ENCODE measurements around the gene MAGIX. TPM values are rescaled to one million over a fixed set of nuclear protein-coding genes. Genes with fewer than 3 reads are reported as not detected.
"Not testable (repeated sequence)": the region's sequence is repeated elsewhere in the genome, so short reads cannot be mapped to it uniquely, and the experiment has no call there.

The MAGIX gene
- total and polyA plus RNA-seq, 10 donors = 0.89 to 4.3 (median 1.4) TPM

- 86 to 100% (median 95%) methylated on average over 1 of the region's 1 CpG for WGBS, 5 donors
Measured at GRCh38 chrX:49133759-49134158, 28.8 kb upstream of the MAGIX start.

GRCh38 chrX:49137492-49137891, 25.1 kb upstream of the MAGIX start:
- Histone ChIP-seq H3K27ac (no peak overlapping the region), H3K4me3 (no peak overlapping the region), H3K9me3 (peaks cover 0 to 49% (median 28%) of the 10 kb centered on the region in 8 donors), H3K4me1 (no peaks in the 10 kb centered on the region), H3K36me3 (peaks cover 0 to 10% (median 0%) of the 10 kb centered on the region in 6 donors), H3K27me3 (replicated peaks in 1 of 7) (no peaks in the 10 kb centered on the region)
- WGBS, 5 donors = 77 to 100% (median 89%) methylated on average over 1 of the region's 1 CpG
- DNase-seq = no peak
- intact Hi-C loops (cut with DNase I; ENCODE audit: low total_unique reads) = no loop called here
- no peak for TF ChIP-seq POLR2AphosphoS5 (IDR thresholded peaks at IDR 0.05)
- no peak for TF ChIP-seq POLR2A (IDR thresholded peaks at IDR 0.05)
- TF ChIP-seq CTCF (IDR thresholded peaks at IDR 0.05 in 8 of 11, conservative IDR thresholded peaks at IDR 0.05 in 3 of 11) = no peak

More at GRCh38 chrX:49133759-49134158, 28.8 kb upstream of the MAGIX start:
- H3K36me3 ChIP-seq = no peaks in the 10 kb centered on the region
- H3K4me1 ChIP-seq = no peaks in the 10 kb centered on the region
- no peak overlapping the region for H3K27ac ChIP-seq
- peaks cover 0 to 15% (median 3%) of the 10 kb centered on the region in 8 donors for H3K9me3 ChIP-seq
- H3K4me3 ChIP-seq = no peak overlapping the region
- DNase-seq = no peak
- no peak for TF ChIP-seq POLR2A (IDR thresholded peaks at IDR 0.05)
- TF ChIP-seq POLR2AphosphoS5 (IDR thresholded peaks at IDR 0.05) = no peak
- TF ChIP-seq CTCF (IDR thresholded peaks at IDR 0.05 in 8 of 11, conservative IDR thresholded peaks at IDR 0.05 in 3 of 11) = no peak
- H3K27me3 ChIP-seq (replicated peaks in 1 of 7) = no peaks in the 10 kb centered on the region
- intact Hi-C loops (cut with DNase I; ENCODE audit: low total_unique reads) = no loop called here

DNA sequence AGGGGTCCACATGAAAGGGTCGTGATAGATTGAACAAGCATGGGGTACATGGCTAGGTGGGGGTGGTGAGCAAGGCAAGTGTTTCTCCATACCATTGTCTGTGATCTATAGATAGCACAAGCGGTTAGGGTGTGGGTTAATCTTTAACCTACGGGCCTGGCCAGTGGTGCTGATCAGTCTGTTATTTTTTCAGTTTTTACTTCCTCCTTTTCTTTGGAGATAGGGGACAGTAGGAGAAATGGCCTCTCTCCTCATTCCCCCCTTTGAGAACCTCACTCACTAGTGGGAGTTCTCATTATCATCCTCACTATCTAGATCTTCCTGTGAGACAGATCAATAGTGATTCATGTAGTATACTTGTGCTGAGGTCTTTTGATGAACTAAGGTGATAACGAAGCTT, 22.8 kb upstream of the MAGIX start:
- WGBS, 5 donors = 75 to 91% (median 86%) methylated on average over 4 of the region's 4 CpGs
- DNase-seq = no peak
- H3K27me3 ChIP-seq (replicated peaks in 1 of 7) = no peaks in the 10 kb centered on the region
- no peaks in the 10 kb centered on the region for H3K4me1 ChIP-seq
- no peak overlapping the region for H3K27ac ChIP-seq
- peaks cover 0 to 10% (median 0%) of the 10 kb centered on the region in 6 donors for H3K36me3 ChIP-seq
- intact Hi-C loops (cut with DNase I; ENCODE audit: low total_unique reads) = no loop called here
- TF ChIP-seq POLR2AphosphoS5 (IDR thresholded peaks at IDR 0.05) = no peak
- TF ChIP-seq CTCF (IDR thresholded peaks at IDR 0.05 in 8 of 11, conservative IDR thresholded peaks at IDR 0.05 in 3 of 11) = no peak
- TF ChIP-seq POLR2A (IDR thresholded peaks at IDR 0.05) = no peak
- H3K9me3 ChIP-seq = peaks cover 0 to 49% (median 28%) of the 10 kb centered on the region in 8 donors
- H3K4me3 ChIP-seq = no peak overlapping the region

GRCh38 chrX:49142264-49142663, 20.3 kb upstream of the MAGIX start:
- peaks cover 0 to 49% (median 28%) of the 10 kb centered on the region in 8 donors for H3K9me3 ChIP-seq
- peak in 6 of 11 experiments; percentile 15 to 39 (median 33) for TF ChIP-seq CTCF (IDR thresholded peaks at IDR 0.05 in 8 of 11, conservative IDR thresholded peaks at IDR 0.05 in 3 of 11)
- H3K27ac ChIP-seq; intact Hi-C loops (cut with DNase I; ENCODE audit: low total_unique reads); H3K4me1 ChIP-seq; DNase-seq; H3K4me3 ChIP-seq; H3K27me3 ChIP-seq (replicated peaks in 1 of 7); H3K36me3 ChIP-seq: not testable (repeated sequence)
- 45 to 60% (median 52%) methylated on average over 7 to 9 of the region's 9 CpGs for WGBS, 5 donors

GRCh38 chrX:49143154-49143553, 19.4 kb upstream of the MAGIX start:
- H3K27me3 ChIP-seq (replicated peaks in 1 of 7); H3K4me3 ChIP-seq; DNase-seq; H3K36me3 ChIP-seq; H3K27ac ChIP-seq; intact Hi-C loops (cut with DNase I; ENCODE audit: low total_unique reads); H3K4me1 ChIP-seq: not testable (repeated sequence)
- peaks cover 0 to 42% (median 28%) of the 10 kb centered on the region in 8 donors for H3K9me3 ChIP-seq
- WGBS, 5 donors = 70 to 90% (median 81%) methylated on average over 6 to 7 of the region's 7 CpGs

All from spleen (tissue), 11 donors.